GM12875 (cell line): ENCODE data around the gene PDE8A.

Experiments
- H3K4me3 ChIP-seq: one replicate; pipeline ENCODE4 v1.5.1; 2011; ENCODE audit warnings: low read depth, low read length, control low read depth
- CTCF ChIP-seq: IDR thresholded peaks from 2 replicates; pipeline ENCODE4 v1.5.1; 2011; ENCODE audit warnings: low read depth, mild to moderate bottlenecking, control low read depth, inconsistent platforms, low read length, moderate library complexity, borderline replicate concordance; ENCODE audit not compliant: insufficient read depth

Gene PDE8A

GRCh38 chr15:85073556-85074194, 92.0 kb downstream of the PDE8A start:
- H3K4me3 ChIP-seq, result no peak overlapping the region
- no peak for TF ChIP-seq CTCF

DNA sequence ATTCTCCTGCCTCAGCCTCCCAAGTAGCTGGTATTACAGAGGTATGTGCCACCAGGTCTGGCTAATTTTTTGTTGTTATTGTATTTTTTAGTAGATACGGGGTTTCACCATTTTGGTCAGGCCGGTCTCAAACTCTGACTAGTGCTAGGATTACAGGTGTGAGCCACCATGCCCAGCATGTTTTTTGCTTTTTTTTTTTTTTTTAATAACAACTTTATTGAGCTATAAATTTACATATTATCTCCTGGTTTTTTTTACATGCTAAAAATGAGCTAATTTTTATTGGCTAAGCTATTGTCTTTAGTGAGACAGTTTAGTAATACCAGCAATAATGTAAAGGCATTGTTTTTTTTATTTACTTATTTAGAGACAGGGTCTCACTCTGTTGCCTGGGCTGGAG, 105.2 kb downstream of the PDE8A start:
- H3K4me3 ChIP-seq, result no peak overlapping the region
- TF ChIP-seq CTCF, result no peak

DNA sequence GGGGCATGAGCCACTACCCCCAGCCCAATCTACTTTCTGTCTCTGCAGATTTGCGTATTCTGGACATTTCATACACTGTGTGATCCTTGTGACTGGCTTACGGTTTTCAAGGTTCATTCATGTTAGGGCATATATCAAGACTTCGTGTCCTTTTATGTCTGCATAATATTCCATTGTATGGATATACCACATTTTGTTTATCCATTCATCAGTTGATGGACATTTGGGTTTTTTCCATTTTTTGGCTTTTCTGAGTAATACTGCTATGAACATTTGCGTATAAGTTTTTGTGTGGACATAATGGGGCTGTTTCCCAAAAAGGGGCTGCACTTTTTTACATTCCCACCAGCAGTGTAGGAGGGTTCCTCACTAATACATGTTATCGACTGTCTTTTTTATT, 106.6 kb downstream of the PDE8A start:
- H3K4me3 ChIP-seq, result no peak overlapping the region
- no peak for TF ChIP-seq CTCF

DNA sequence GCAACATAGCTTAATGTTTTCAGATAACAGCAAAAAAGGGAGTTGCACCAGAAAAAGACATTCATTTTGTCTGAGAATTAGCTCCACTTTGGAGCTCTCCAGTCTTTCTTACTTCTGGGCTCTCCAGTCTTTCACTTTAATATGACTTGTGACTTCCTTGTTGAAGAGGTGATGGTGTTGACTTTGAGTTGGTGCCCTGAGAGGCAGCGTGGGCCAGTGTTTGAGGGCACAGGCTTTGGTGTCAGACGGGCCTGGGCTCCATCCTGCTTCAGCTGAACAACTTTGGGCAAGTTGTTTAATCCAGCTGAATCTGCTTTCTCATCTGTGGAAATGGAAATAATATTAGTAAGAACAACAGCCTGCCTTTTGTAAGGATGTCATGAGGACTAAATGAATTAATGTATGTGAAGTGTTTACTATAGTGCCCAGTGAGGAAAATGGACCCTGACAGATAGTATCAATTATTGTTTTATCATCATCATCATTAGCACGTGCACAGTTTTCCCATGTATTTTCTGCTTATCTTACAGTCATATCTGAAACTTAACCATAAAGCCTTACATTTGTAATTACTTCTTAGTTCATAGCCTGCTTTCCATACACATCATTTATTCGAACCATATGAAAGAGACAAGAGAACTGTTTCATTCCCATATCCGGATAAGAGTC, 108.4 kb downstream of the PDE8A start:
- TF ChIP-seq CTCF, result no peak
- no peak overlapping the region for H3K4me3 ChIP-seq

GRCh38 chr15:85091990-85092389, 110.3 kb downstream of the PDE8A start:
- no peak overlapping the region for H3K4me3 ChIP-seq
- no peak for TF ChIP-seq CTCF

GRCh38 chr15:85094685-85095084, 113.0 kb downstream of the PDE8A start:
- H3K4me3 ChIP-seq, result no peak overlapping the region
- TF ChIP-seq CTCF, result no peak

DNA sequence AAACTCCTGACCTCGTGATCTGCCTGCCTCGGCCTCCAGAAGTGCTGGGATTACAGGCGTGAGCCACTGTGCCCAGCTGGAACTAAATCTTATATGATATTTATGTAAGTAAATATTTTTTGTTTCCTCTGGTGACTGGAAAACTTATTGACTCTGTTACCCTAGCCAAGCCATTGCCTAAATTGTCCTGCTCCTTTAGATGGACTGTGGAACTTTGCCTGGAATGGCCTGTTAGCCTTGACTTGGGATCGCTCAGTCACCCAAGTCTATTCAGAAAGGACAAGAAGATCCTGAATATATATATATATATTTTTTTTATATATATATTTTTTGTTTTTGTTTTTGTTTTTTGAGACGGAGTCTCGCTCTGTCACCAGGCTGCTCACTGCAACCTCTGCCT, 113.9 kb downstream of the PDE8A start:
- TF ChIP-seq CTCF, result no peak

More for the DNA sequence above, 113.9 kb downstream of the PDE8A start:
- no peak overlapping the region for H3K4me3 ChIP-seq
